ENCODE data around the gene MSMO1.

- TF ChIP-seq POLR2A (IDR thresholded peaks at IDR 0.05; ENCODE audit: low read length) (no peak), GATA1 (IDR thresholded peaks at IDR 0.05; ENCODE audit: low read depth, low read length) (no peak)
Observed at GRCh38 chr4:165388756-165389155, 61.3 kb downstream of the MSMO1 start.

Measured in erythroblast (primary cell).